NCI-H1930 (cell line): ENCODE results near the gene ACSF3.

ENCODE experiments used
- DNase-seq, 2 experiments: peaks; one replicate each; lab custom pipeline; 2025; lab: John Stamatoyannopoulos, UW

ACSF3 gene

DNA sequence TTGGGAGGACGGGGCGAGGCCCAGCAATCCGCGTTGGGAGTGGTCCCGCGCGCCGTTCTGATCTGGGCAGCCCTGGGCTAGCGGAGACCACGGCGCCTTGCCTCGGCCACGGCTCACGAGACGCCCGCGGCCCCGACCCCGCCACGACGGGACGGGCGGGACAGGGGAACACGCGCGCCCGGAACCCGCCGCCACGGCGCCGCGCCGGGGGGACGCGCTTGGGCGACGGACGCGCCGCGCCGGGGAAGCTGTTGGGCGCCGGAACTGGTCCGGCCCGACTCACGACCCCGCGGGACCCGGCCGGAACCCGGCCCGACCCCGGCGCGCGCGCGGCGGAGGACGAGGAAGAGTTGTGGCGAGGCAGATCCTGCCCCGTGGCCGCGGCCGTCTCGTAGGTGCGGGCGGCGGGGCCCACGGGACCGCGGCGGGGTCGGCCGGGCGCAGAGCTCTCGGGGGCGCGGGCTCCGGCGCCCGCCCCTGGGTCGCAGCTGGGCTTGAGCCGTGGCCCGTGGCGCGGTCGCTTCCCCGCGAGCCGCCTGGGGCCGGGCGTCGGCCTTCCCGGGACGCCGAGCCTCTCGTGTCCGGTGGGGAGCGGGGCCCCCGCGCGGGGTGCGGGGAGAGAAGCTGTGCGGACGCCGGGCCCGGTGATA, at the start of gene ACSF3:
Gene ACSF3 (plus strand): TSS at position 251 of the 650 bp plus-strand sequence. CDS start 6,830 bp downstream, outside the sequence.
- DNase-seq = peak in 1 of 2 experiments; percentile 22

DNA sequence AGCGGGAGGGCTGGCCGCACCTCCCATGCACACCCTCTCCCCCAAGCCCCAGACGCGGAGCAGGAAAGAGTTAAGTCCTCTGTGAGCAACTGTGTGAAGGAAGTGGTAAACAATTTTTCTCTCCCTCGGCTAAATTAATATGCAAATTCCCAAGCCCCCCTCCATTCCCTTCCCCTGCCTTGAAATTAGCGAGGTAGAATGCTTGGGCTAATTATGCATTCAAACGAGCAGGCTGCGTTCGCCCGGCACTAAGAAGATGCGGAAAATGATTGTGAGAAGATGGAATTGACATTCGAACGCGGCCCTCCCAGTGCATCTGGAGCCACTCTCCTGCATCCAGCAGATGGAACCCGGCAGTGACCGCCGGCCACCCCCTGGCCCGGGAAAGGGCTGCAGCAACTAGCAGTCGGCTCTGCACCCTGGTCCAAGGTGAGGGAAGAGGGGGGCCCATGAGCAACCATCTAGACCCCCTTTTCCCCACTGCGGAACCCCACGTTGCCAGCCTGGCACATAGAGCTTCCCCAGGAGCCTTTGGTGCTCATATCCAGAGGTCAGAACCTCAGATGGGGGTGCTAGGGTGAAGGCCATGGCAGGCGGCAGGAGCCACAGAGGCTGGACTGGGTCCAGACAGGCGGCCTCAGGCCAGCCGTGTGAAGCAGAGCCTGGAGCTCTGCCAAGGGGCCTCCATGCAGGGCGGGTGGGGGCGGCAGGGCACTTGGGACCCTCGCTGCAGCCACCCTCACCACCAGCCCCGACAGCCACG, 49.1 kb upstream of the ACSF3 start:
- DNase-seq = no peak

DNA sequence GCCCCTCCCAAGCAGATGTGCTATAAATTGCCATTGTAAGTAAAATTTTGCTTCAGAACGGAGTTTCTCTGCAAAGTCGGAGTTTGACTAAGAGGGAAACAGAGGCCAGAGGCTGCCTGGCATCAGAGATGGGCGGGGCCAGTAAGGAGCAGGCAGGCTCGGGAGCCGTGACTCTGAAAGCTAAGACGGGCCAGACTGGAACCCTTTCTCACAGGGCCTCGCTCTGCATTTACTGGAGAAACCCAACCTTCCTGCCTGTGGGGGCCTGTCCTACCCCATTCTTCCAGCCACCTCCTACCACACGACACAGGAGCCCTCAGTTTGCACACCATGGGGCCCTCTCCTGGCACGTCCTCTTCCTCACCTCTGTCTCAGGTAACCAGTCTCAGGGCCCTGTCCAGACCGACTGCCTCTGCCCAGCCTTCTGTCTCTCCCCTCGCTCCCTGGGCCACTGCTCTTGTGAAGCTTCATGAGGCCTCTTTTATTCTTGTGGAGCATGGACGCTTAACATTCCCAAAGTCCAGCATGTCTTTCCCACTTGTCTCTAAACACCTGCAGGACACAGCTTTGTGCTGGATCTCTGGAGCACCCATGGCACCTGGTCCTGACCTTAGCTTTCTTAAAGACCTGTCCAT, 48.4 kb upstream of the ACSF3 start:
- no peak for DNase-seq

DNA sequence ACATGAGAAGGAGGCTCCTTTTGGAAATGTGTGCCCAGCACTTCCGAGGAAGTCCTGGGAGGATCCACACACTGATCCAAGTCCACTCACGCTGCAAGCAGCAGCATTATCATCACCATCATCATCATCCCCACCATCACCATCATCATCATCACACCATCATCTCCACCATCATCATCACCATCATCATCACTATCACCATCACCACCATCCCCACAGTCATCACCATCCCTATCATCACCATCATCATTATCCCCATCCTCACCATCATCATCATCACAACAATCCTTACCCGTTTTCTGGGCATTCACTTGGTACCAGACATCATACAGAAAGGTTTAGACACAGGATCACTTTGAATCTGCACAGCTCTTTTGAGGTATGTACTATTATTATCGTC, 47.8 kb upstream of the ACSF3 start:
- DNase-seq = no peak

DNA sequence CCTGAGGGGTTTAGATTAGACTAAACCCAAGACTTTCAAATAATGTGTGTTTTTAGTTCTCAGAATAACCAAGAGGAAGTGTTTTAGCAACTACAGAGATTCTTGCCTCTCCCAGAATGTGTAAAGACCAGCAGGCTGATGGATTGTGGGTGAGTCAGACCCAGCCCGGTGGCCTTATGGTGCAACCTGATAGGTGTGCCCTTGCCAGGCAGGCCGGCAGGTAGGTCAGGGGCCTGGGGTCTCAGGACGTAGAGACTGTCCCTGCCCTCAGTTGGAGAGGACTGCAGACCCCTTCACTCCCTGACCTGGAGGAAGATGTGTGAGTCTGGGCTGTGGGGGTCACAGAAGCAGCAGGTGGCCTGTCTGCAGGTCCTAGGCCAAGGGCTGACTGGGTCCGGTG, 47.2 kb upstream of the ACSF3 start:
- no peak for DNase-seq

DNA sequence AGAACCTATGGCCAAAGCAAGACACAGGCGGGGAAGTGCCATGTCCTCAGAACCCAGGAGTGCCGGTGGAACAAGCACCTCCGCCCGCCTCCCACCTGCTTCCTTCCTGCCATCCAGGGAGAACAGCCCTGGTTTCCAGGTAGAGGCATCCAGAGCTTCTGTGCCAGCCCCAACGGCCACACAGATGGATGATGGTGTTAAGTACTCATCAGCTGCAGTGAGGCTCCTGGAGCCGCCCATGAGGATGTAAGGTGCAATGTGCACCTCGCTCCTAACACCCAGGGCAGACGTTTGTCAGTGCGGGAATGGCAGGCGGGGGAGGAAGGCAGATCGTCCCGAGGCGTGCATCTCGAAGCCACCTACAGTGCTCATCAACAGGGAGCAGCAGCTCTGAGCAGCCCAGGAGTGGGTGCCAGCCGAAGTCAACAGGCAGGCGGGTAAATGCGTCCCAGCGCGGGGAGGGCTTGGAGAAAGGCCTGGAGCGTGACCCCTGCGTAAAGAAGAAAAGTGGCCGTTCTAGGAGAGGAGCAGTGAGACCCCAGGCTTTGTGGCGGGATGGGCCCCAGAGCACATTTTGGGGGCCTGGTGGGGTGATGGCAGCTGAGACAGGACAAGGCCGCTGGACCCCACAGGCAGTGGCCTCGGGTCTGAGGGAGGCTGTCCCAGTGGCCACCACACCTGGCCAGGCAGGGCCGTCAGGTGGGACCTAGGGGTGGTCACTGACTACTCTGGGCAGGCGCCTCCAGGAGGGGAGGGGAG, 46.1 kb upstream of the ACSF3 start:
- no peak for DNase-seq

DNA sequence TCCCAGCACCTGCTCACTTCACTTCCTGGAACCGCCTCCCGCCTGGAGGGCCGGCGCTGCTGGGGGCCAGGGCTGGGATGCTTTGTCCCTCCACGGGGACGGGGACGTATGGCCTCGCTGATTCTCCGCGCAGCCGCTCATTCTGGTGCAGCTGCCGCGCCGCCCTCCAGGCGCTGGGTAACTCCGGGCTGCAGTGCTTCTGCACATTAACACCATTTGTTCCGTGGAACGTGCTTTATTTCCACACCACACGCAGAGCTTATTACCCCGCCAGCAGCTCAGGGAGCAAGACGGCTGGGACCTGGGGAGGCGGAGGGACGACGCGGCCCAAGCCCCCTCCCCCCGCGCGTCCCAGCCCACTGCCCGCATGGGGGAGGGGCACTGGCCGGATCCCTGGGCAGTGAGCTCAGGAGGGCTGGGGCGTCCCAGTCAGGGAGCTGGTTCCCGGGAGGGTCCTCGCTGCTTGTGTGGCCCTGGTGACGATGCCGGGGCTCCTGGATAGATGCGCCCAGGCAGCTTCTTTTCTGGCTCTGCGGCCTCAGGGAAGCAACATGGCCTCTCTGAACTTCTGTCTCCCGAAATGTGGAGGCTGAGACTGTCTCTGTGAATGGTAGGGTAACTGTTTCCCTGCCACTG, 45.4 kb upstream of the ACSF3 start:
- DNase-seq = no peak

DNA sequence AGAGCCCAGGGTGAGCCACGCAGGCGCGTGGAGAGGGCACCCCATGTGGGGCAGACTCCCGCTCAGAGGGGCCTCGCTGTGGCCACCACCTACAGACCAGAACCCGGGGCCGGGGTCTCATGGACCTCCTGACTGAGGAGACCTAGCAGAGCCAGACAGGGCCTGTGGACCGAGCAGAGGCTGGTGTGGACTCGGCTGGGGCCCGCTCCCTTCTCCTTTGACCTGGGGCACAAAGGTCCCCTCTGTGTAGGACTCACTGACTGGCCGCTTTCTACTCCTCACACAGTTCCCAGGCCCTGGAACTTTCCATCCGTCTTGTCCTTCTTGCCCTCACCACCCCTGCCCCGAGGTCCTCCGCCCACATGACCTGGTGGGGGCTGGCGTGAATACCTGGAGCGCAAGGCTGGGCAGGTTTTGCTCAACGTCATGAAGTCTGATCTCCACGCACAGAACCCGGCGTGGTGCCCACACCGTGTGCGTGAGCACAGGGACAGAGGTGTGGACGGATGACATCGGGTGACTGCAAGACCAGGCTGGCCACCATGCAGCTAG, 44.7 kb upstream of the ACSF3 start:
- DNase-seq = no peak

DNA sequence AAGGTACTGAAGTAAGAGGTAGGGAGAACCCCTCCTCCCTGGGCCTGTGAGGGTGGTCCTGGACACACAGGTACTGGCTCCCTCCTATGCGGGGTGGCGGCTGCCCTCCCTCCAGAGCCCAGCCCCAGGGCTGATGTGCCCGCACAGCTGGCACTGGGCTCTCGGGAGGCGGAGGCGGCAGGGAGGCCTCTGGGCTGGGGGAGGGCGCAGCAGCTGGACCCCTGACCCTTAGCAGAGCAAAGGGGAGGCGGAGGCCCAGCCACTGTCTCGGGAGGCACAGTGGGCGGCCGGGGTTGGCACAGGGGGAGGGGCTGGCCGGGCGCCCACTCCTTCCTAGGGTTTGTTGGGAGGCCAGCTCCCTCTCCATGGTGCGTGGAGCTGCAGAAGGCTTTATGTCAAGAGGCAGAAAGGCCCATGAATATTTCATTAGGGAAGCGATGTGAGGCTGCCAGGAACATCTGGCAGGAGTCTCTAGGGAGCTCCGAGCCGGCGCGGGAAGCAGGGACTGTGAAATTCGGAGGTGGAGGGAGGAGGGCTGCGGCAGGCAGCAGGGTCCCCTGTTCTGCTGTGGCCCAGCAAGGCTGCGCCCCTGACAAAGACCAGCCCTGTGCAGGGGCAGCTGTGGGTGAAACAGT, 44.1 kb upstream of the ACSF3 start:
- DNase-seq = no peak

DNA sequence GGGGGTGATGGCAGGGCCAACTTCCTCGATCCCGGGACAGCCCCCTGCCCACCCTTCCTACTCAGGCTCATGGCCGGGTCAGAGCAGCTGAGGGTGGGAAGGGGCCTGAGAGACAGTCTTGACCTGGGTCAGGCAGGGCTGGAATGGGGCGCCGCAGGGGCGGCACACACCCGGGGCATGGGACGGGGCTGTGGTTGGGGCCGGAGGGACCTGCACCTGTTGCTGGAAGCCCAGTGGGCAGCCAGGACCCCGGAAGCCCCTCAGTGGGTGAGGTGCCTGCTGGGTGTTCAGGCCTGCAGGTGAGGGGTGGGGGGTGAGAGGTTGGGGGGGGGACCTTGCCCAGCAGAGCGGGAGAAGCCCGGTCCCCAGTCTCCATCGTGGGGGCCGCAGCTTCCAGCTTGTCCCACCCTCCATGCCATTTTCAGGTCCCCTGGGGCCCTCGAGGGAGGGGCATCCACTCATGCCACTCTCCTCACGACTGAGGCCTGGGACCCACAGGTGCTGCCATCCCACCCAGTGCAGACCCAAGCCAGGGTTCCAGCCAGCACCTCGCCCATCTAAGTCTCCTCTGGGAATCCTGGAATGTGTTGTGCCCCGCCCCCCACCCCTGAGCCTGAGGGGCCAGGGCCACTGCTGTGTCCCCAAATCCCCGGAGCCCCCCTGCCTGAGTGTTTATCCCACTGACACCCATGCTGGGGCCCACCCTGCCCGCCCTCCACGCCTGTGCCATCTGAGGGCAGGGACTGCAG, 43.4 kb upstream of the ACSF3 start:
- no peak for DNase-seq

DNA sequence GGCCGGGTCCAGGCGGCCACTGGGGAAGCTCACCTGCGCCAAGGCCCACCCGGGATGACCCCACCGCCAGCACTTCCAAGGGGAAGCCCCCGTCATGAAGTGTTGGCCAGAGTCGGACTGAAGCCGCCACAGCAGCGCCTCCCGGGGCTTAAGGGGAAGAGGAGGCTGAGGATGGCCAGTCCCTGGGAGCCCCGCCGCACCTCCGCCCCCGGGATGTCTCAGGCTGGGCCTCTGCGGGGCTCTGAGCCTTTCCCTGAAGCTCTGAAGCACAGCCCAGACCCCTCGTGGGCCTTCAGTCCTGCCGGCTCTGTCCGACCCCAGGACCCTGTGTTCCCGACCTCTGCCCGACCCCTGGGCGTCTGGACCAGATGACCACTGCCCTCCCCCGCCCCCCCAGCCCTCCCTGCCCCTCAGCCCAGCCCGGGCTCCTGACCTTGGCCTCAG, 42.8 kb upstream of the ACSF3 start:
- no peak for DNase-seq

DNA sequence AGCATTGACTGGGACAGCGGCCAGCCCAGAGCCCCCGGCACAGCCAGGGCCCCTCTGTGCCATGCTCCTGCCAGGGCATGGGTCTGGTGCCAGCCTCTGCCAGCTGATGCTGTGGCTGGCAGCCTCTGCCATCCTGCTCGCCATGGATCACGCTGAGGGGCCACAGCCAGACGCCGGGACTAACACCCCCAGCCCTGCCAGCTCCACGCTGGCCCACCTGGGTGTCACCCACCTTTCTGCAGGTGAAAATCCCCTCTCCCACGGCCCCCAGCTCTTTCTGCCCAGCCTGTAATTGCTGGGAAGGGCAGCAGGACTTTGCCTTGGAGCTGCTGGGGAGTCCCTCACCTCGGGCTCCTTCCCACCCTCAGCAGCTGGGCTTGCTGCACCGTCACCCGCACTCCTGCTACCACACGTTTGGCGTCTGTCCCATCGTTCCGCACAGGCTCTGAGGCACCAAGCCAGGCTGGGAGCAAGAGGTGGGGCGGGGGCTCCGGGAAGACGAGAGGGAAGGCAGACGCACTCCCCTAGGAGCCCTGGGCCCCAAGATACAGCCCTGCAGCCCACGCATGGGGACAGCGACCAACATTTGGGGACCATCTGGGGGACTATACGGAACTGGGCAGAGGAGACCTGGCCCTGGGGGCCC, 42.0 kb upstream of the ACSF3 start:
- no peak for DNase-seq

DNA sequence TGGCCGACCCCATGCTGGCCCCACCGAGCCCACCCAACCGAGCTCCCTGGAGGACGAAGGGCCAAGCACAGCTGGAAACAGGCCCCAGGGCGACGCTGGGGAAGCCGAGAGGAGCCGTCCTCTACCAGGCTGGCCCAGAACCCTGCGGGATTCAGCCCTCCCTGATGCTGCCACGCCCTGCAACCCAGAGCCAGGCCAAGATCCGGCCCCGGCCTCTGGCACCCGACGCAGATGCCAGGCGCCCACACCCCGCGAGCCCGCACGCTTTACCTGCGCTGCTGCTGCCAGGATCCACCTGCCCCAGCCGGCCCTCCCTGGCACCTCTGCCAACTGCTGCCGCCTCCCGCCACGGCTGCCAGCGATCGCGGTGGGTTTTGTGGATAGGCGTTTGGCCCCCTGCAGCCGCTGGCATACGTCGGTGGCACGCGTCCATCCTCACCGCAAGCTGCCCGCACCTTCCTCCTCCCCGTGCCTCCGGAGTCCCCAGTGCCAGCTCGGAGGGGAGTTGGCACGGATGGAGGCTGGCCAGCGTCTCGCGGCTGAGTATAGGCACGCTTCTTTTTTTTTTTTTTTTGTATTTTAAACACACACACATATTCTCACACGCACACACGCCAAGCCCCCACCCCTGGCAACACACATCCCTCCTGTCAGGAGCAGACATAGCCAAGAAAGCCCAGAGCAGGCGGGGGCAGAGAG, 41.3 kb upstream of the ACSF3 start:
- DNase-seq = no peak

DNA sequence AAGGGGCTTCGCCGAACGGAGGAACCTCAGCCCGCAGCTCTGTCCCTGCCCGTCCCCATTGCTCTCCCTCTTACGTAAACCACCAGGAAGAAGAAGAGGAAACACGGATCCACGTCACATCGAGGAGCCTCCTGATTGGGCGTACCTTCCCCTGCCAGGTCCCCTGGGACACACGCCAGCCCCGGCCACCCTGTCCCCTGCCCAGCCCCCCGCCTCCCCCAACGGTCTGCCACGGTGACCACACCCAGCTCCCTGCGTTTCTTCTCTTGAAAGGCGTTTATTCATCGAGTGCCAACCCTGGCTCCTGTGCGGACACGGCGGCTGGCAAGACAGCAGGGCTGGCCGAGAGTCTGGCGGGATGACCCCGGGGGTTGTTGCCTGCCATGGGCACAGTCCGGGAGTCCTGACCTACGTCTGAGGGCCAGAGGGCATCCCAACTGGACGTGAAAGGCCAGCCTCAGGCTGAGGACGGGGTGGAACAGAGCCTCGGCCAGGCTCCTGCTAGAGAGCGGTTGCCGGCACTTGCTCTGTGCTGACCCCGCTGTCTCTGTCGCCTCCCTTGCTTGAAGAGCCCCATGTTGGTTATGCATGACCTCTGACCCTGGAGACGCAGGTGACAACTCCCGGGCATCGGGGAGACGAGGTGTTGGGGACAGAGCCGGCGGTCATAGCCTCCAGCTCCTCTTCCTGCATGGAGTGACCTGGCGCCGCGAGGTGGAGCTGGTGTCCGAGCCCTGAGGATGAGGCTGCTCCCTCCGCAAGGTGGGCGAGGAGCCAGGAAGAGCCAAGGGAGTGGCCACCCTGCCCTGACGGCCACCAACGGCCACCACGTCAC, 40.5 kb upstream of the ACSF3 start:
- DNase-seq = peak in 1 of 2 experiments; percentile 13

DNA sequence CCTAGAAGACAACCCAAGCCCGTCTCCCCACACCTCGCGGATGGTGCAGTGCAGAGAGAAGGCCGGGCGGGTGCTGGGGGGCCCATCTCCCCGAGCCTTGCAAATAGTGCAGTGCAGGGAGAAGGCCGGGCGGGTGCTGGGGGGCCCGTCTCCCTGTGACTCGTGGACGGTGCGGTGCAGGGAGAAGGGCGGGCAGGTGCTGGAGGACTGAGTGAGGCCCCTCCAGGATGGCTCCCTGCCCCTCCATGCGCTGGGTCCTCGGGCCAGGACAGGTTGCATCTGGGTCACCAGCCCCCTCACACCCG, 40.0 kb upstream of the ACSF3 start:
- no peak for DNase-seq

DNA sequence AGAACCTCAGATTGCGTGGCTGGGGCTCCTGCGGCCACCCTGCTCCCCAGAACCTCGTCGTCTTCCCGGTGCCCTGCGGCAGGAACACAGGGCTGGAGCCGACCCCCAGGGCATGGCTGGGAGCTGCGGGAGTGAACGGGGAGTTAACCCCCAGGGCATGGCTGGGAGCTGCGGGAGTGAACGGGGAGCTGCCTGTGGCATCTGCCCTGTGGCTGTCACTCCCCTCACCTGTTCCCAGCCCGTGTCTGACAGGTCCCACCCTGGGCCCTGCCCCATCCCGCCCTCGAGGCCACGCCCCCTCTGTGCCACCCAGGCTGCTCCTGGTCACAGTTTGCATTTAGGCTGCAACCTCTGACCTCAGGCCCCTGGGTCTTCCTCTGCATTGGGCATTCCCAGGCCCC, 39.4 kb upstream of the ACSF3 start:
- no peak for DNase-seq

DNA sequence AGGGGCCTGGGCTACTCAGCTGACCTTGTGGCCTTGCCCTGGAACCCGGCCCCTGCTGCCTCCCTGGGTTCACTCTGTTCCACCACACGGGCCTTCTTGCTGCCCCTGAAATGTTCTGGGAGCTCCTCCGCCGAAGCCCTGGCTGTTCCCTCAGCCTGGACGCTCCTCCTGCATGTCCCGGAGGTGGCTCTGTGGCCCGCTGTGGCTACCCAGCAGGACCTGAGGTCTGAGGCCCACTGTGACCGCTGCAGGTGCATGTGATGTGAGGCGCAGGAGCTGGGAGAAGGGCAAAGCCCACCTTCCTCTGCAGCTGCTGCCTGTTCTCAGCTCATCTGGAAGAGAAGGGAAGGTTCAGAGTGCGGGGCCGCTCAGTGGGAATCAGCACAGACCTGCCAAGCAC, 38.9 kb upstream of the ACSF3 start:
- no peak for DNase-seq

DNA sequence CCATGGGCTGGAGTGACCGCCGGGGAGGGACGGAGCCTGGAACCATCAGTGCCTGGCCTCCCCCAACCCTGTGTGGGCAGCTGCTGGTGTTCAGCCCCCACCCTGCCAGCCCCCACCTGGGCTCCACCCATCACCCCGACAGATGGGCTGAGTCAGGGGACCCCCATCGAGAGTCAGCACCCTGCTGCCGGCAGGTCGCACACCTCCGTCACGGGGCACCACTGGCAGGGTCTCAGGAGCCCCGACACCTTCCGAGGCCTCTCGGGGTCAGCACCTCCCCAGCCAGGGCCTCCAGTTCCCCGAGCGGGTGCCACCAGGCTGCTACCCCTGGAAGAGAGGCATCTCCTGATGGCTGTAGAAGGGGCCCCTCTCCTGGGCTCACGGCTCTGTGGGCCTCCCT, 38.3 kb upstream of the ACSF3 start:
- DNase-seq = no peak
